Measurements from ENCODE around the gene ZNF396.

DNA sequence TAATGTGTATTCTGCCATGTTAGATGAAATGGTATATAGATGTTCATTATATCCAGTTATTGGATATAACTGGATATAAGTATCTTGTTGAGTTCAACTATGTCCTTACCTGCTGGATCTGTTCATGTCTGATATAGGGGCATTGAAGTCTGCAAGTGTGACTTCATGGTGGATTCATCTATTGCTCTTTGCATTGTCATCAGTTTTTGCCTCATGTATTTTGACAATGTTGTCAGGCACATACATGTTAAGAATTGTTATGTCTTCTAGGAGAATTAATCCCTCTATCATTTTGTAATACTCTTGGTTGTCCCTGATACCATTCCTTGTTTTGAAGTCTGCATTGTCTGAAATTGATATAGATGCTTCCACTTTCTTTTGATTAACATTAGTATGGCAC lies 48.3 kb downstream of the ZNF396 start:
- no peak for TF ChIP-seq CTCF (conservative IDR thresholded peaks at IDR 0.05; ENCODE audit: low read depth in 2 of 2)
- TF ChIP-seq, protein P1, sequence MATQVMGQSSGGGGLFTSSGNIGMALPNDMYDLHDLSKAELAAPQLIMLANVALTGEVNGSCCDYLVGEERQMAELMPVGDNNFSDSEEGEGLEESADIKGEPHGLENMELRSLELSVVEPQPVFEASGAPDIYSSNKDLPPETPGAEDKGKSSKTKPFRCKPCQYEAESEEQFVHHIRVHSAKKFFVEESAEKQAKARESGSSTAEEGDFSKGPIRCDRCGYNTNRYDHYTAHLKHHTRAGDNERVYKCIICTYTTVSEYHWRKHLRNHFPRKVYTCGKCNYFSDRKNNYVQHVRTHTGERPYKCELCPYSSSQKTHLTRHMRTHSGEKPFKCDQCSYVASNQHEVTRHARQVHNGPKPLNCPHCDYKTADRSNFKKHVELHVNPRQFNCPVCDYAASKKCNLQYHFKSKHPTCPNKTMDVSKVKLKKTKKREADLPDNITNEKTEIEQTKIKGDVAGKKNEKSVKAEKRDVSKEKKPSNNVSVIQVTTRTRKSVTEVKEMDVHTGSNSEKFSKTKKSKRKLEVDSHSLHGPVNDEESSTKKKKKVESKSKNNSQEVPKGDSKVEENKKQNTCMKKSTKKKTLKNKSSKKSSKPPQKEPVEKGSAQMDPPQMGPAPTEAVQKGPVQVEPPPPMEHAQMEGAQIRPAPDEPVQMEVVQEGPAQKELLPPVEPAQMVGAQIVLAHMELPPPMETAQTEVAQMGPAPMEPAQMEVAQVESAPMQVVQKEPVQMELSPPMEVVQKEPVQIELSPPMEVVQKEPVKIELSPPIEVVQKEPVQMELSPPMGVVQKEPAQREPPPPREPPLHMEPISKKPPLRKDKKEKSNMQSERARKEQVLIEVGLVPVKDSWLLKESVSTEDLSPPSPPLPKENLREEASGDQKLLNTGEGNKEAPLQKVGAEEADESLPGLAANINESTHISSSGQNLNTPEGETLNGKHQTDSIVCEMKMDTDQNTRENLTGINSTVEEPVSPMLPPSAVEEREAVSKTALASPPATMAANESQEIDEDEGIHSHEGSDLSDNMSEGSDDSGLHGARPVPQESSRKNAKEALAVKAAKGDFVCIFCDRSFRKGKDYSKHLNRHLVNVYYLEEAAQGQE (IDR thresholded peaks at IDR 0.05; ENCODE audit: unreplicated experiment), result no peak
- TF ChIP-seq ZNF114 (CRISPR knock-in tag; IDR thresholded peaks at IDR 0.05), result no peak
- TF ChIP-seq ZNF331 (CRISPR knock-in tag; IDR thresholded peaks at IDR 0.05; ENCODE audit: low read depth), result no peak
- TF ChIP-seq POLR2AphosphoS5 (IDR thresholded peaks at IDR 0.05; ENCODE audit: low read depth), result no peak
- TF ChIP-seq EZH2 (IDR thresholded peaks at IDR 0.05; ENCODE audit: low read depth, unreplicated experiment), result no peak
- TF ChIP-seq JUNB (IDR thresholded peaks at IDR 0.05; ENCODE audit: unreplicated experiment), result no peak
- no peak for TF ChIP-seq CREB1 (CRISPR knock-in tag; IDR thresholded peaks at IDR 0.05; ENCODE audit: low read depth)
- no peak for TF ChIP-seq EZH2phosphoT487 (IDR thresholded peaks at IDR 0.05; ENCODE audit: unreplicated experiment)
- no peak for TF ChIP-seq STAT1 (IDR thresholded peaks at IDR 0.05; ENCODE audit: unreplicated experiment)
- TF ChIP-seq, protein P2, sequence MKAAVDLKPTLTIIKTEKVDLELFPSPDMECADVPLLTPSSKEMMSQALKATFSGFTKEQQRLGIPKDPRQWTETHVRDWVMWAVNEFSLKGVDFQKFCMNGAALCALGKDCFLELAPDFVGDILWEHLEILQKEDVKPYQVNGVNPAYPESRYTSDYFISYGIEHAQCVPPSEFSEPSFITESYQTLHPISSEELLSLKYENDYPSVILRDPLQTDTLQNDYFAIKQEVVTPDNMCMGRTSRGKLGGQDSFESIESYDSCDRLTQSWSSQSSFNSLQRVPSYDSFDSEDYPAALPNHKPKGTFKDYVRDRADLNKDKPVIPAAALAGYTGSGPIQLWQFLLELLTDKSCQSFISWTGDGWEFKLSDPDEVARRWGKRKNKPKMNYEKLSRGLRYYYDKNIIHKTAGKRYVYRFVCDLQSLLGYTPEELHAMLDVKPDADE (IDR thresholded peaks at IDR 0.05), result no peak
- TF ChIP-seq, protein P3, sequence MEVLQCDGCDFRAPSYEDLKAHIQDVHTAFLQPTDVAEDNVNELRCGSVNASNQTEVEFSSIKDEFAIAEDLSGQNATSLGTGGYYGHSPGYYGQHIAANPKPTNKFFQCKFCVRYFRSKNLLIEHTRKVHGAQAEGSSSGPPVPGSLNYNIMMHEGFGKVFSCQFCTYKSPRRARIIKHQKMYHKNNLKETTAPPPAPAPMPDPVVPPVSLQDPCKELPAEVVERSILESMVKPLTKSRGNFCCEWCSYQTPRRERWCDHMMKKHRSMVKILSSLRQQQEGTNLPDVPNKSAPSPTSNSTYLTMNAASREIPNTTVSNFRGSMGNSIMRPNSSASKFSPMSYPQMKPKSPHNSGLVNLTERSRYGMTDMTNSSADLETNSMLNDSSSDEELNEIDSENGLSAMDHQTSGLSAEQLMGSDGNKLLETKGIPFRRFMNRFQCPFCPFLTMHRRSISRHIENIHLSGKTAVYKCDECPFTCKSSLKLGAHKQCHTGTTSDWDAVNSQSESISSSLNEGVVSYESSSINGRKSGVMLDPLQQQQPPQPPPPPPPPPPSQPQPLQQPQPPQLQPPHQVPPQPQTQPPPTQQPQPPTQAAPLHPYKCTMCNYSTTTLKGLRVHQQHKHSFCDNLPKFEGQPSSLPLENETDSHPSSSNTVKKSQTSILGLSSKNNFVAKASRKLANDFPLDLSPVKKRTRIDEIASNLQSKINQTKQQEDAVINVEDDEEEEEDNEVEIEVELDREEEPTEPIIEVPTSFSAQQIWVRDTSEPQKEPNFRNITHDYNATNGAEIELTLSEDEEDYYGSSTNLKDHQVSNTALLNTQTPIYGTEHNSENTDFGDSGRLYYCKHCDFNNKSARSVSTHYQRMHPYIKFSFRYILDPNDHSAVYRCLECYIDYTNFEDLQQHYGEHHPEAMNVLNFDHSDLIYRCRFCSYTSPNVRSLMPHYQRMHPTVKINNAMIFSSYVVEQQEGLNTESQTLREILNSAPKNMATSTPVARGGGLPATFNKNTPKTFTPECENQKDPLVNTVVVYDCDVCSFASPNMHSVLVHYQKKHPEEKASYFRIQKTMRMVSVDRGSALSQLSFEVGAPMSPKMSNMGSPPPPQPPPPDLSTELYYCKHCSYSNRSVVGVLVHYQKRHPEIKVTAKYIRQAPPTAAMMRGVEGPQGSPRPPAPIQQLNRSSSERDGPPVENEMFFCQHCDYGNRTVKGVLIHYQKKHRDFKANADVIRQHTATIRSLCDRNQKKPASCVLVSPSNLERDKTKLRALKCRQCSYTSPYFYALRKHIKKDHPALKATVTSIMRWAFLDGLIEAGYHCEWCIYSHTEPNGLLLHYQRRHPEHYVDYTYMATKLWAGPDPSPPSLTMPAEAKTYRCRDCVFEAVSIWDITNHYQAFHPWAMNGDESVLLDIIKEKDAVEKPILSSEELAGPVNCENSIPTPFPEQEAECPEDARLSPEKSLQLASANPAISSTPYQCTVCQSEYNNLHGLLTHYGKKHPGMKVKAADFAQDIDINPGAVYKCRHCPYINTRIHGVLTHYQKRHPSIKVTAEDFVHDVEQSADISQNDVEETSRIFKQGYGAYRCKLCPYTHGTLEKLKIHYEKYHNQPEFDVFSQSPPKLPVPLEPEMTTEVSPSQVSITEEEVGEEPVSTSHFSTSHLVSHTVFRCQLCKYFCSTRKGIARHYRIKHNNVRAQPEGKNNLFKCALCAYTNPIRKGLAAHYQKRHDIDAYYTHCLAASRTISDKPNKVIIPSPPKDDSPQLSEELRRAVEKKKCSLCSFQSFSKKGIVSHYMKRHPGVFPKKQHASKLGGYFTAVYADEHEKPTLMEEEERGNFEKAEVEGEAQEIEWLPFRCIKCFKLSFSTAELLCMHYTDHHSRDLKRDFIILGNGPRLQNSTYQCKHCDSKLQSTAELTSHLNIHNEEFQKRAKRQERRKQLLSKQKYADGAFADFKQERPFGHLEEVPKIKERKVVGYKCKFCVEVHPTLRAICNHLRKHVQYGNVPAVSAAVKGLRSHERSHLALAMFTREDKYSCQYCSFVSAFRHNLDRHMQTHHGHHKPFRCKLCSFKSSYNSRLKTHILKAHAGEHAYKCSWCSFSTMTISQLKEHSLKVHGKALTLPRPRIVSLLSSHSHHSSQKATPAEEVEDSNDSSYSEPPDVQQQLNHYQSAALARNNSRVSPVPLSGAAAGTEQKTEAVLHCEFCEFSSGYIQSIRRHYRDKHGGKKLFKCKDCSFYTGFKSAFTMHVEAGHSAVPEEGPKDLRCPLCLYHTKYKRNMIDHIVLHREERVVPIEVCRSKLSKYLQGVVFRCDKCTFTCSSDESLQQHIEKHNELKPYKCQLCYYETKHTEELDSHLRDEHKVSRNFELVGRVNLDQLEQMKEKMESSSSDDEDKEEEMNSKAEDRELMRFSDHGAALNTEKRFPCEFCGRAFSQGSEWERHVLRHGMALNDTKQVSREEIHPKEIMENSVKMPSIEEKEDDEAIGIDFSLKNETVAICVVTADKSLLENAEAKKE (CRISPR knock-in tag; IDR thresholded peaks at IDR 0.05), result no peak

All from GM23338 (cell line).